Measurements from ENCODE around the gene MPV17L.

MPV17L gene

GRCh38 chr16:15461376-15461775, 65.8 kb downstream of the MPV17L start:
- no peak for DNase-seq (ENCODE audit: low read depth)
- H3K4me3 ChIP-seq (ENCODE audit: low read depth, low read length), result no peak overlapping the region
- TF ChIP-seq, protein P1, sequence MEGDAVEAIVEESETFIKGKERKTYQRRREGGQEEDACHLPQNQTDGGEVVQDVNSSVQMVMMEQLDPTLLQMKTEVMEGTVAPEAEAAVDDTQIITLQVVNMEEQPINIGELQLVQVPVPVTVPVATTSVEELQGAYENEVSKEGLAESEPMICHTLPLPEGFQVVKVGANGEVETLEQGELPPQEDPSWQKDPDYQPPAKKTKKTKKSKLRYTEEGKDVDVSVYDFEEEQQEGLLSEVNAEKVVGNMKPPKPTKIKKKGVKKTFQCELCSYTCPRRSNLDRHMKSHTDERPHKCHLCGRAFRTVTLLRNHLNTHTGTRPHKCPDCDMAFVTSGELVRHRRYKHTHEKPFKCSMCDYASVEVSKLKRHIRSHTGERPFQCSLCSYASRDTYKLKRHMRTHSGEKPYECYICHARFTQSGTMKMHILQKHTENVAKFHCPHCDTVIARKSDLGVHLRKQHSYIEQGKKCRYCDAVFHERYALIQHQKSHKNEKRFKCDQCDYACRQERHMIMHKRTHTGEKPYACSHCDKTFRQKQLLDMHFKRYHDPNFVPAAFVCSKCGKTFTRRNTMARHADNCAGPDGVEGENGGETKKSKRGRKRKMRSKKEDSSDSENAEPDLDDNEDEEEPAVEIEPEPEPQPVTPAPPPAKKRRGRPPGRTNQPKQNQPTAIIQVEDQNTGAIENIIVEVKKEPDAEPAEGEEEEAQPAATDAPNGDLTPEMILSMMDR (IDR thresholded peaks at IDR 0.05; ENCODE audit: low read depth, low read length, missing control alignments), result no peak
